DOHH2 (cell line): ENCODE data around the gene KREMEN1.

ENCODE experiments used
- EZH2phosphoT487 ChIP-seq: fragments of 200-600 bp; sonication (generic); IDR thresholded peaks from 2 replicates; pipeline ENCODE4 v1.6.1; 2017; ENCODE audit warnings: borderline replicate concordance, mild to moderate bottlenecking, antibody characterized with exemption, low read length, moderate library complexity, mixed read lengths
- TF ChIP-seq, protein P1 (sequence below): fragments of 200-600 bp; sonication (generic); IDR thresholded peaks from one replicate; pipeline ENCODE4 v1.5.1; 2014; ENCODE audit warnings: antibody characterized with exemption, mild to moderate bottlenecking, low read depth, low read length; ENCODE audit not compliant: poor library complexity, severe bottlenecking

GRCh38 chr22:29130476-29130875 lies 57.6 kb downstream of the KREMEN1 start:
- TF ChIP-seq, protein P1, sequence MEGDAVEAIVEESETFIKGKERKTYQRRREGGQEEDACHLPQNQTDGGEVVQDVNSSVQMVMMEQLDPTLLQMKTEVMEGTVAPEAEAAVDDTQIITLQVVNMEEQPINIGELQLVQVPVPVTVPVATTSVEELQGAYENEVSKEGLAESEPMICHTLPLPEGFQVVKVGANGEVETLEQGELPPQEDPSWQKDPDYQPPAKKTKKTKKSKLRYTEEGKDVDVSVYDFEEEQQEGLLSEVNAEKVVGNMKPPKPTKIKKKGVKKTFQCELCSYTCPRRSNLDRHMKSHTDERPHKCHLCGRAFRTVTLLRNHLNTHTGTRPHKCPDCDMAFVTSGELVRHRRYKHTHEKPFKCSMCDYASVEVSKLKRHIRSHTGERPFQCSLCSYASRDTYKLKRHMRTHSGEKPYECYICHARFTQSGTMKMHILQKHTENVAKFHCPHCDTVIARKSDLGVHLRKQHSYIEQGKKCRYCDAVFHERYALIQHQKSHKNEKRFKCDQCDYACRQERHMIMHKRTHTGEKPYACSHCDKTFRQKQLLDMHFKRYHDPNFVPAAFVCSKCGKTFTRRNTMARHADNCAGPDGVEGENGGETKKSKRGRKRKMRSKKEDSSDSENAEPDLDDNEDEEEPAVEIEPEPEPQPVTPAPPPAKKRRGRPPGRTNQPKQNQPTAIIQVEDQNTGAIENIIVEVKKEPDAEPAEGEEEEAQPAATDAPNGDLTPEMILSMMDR = no peak
- no peak for TF ChIP-seq EZH2phosphoT487
